ENCODE data around the gene KCNG2. TPM values are rescaled to one million over a fixed set of nuclear protein-coding genes. Genes with fewer than 3 reads are reported as not detected.
"Not testable (repeated sequence)": the region's sequence is repeated elsewhere in the genome, so short reads cannot be mapped to it uniquely, and the experiment has no call there.

KCNG2 gene
- total and polyA plus RNA-seq, 2 experiments from 2014 or later, result 0.13 to 0.52 TPM

- Mint-ChIP-seq H3K4me3 (no peak overlapping the region), H3K27ac (no peak overlapping the region), H3K36me3 (ENCODE audit: low read depth) (peaks cover 29% of the 10 kb centered on the region), H3K9me3 (no peaks in the 10 kb centered on the region), H3K27me3 (ENCODE audit: insufficient read depth, low read depth, poor library complexity) (peaks cover 4% of the 10 kb centered on the region), H3K4me1 (no peaks in the 10 kb centered on the region)
- H4K20me1 ChIP-seq (replicated peaks; ENCODE audit: insufficient read depth), result peaks cover 5% of the 10 kb centered on the region
- H3K4me1 ChIP-seq (ENCODE audit: insufficient read depth), result no peaks in the 10 kb centered on the region
- no peaks in the 10 kb centered on the region for H3K9me2 ChIP-seq (ENCODE audit: insufficient read depth)
- no peak for ATAC-seq
- H3K36me3 ChIP-seq (ENCODE audit: insufficient read depth), result no peaks in the 10 kb centered on the region
- no peaks in the 10 kb centered on the region for H3K79me2 ChIP-seq (replicated peaks; ENCODE audit: insufficient read depth)
- no peak overlapping the region for H3K4me3 ChIP-seq
- H3K27ac ChIP-seq (ENCODE audit: low read depth), result no peak overlapping the region
- H3F3A ChIP-seq (replicated peaks; ENCODE audit: low read depth), result 0 out of 2 replicates have a peak, but pooled peaks cover 5% of the 10 kb centered on the region
- H3K4me2 ChIP-seq, result no peak overlapping the region
- no peak for TF ChIP-seq EZH2 (IDR thresholded peaks at IDR 0.05; ENCODE audit: low read depth, unreplicated experiment)
- no peak for TF ChIP-seq ETS1 (IDR thresholded peaks at IDR 0.05)
- TF ChIP-seq ZNF114 (CRISPR knock-in tag; IDR thresholded peaks at IDR 0.05), result no peak
- no peak for TF ChIP-seq ZNF331 (CRISPR knock-in tag; IDR thresholded peaks at IDR 0.05; ENCODE audit: low read depth)
- no peak for TF ChIP-seq JUNB (IDR thresholded peaks at IDR 0.05; ENCODE audit: unreplicated experiment)
- no peak for TF ChIP-seq POLR2AphosphoS5 (IDR thresholded peaks at IDR 0.05; ENCODE audit: low read depth)
- TF ChIP-seq NANOG (IDR thresholded peaks at IDR 0.05; ENCODE audit: borderline replicate concordance), result no peak
- no peak for TF ChIP-seq STAT1 (IDR thresholded peaks at IDR 0.05; ENCODE audit: unreplicated experiment)
- H3K27me3 ChIP-seq (ENCODE audit: insufficient read depth), result no peaks in the 10 kb centered on the region
- H2AFZ ChIP-seq, result no peak overlapping the region
- DNase-seq (ENCODE audit: low spot score), result no peak
Observed at GRCh38 chr18:79750980-79751571, 46.7 kb upstream of the KCNG2 start.

- not testable (repeated sequence) for H4K20me1 ChIP-seq (replicated peaks; ENCODE audit: insufficient read depth); H3K36me3 ChIP-seq (ENCODE audit: insufficient read depth); H3K4me3 Mint-ChIP-seq; H3K9me2 ChIP-seq (ENCODE audit: insufficient read depth); H3K9me3 Mint-ChIP-seq; H2AFZ ChIP-seq; H3K4me1 ChIP-seq (ENCODE audit: insufficient read depth); H3K27ac Mint-ChIP-seq; H3K27me3 ChIP-seq (ENCODE audit: insufficient read depth); H3K4me3 ChIP-seq; H3K79me2 ChIP-seq (replicated peaks; ENCODE audit: insufficient read depth); H3F3A ChIP-seq (replicated peaks; ENCODE audit: low read depth); H3K4me1 Mint-ChIP-seq; H3K27ac ChIP-seq (ENCODE audit: low read depth); H3K4me2 ChIP-seq; H3K27me3 Mint-ChIP-seq (ENCODE audit: insufficient read depth, low read depth, poor library complexity)
- peaks cover 28% of the 10 kb centered on the region for H3K36me3 Mint-ChIP-seq (ENCODE audit: low read depth)
- peak; percentile 57 for DNase-seq (ENCODE audit: low spot score)
- ATAC-seq, result peak; percentile 37
Observed at GRCh38 chr18:79751918-79752578, 45.7 kb upstream of the KCNG2 start.

- not testable (repeated sequence) for H3K4me1 ChIP-seq (ENCODE audit: insufficient read depth); DNase-seq (ENCODE audit: low spot score); H3K4me3 Mint-ChIP-seq; H3K27ac ChIP-seq (ENCODE audit: low read depth); ATAC-seq; H3K4me1 Mint-ChIP-seq; H4K20me1 ChIP-seq (replicated peaks; ENCODE audit: insufficient read depth); H3K9me3 Mint-ChIP-seq; H2AFZ ChIP-seq; H3K27me3 Mint-ChIP-seq (ENCODE audit: insufficient read depth, low read depth, poor library complexity); H3K36me3 ChIP-seq (ENCODE audit: insufficient read depth); H3K4me2 ChIP-seq; H3K9me2 ChIP-seq (ENCODE audit: insufficient read depth); H3K79me2 ChIP-seq (replicated peaks; ENCODE audit: insufficient read depth); H3K4me3 ChIP-seq; H3K27me3 ChIP-seq (ENCODE audit: insufficient read depth); H3F3A ChIP-seq (replicated peaks; ENCODE audit: low read depth)
- Mint-ChIP-seq H3K36me3 (ENCODE audit: low read depth) (peaks cover 28% of the 10 kb centered on the region), H3K27ac (peak overlapping the region; percentile 70; the same call in 1 of the 2 replicates)
Observed at GRCh38 chr18:79752946-79753345, 44.8 kb upstream of the KCNG2 start.

Data from GM23338 (cell line).